ENCODE measurements around the gene STAB2. TPM values are rescaled to one million over a fixed set of nuclear protein-coding genes. Genes with fewer than 3 reads are reported as not detected.

The STAB2 gene
- total and polyA plus RNA-seq, 2 of the 4 experiments (the other 2 are of a cell fraction), result not detected

GRCh38 chr12:103634732-103635131 lies 47.7 kb downstream of the STAB2 start:
- Histone ChIP-seq H3K4ac (ENCODE audit: low read depth, low read length) (no peak overlapping the region), H3K4me2 (ENCODE audit: low read depth, low read length) (no peak overlapping the region), H3K27me3 (ENCODE audit: control insufficient read depth, insufficient read depth, low read length) (no peaks in the 10 kb centered on the region), H2AK9ac (replicated peaks; ENCODE audit: low read depth, low read length, poor library complexity) (no peak overlapping the region), H3K4me1 (ENCODE audit: control insufficient read depth, insufficient read depth, low read length) (no peaks in the 10 kb centered on the region), H2AFZ (replicated peaks; ENCODE audit: low read length, poor library complexity) (no peak overlapping the region), H2BK120ac (ENCODE audit: low read depth, low read length) (no peak overlapping the region), H4K5ac (ENCODE audit: low read depth, low read length) (no peak overlapping the region), H4K20me1 (ENCODE audit: insufficient read depth, low read length) (no peaks in the 10 kb centered on the region), H3K79me1 (ENCODE audit: low read depth in 1 of 2, low read length in 2 of 2) (no peaks in the 10 kb centered on the region), H3K9me1 (ENCODE audit: insufficient read depth, low read length) (no peaks in the 10 kb centered on the region), H2AK5ac (ENCODE audit: low read depth, low read length) (no peak overlapping the region), H3K9ac (ENCODE audit: low read depth, low read length) (no peak overlapping the region), H2BK5ac (ENCODE audit: low read depth, low read length, poor library complexity, severe bottlenecking) (no peak overlapping the region), H3K18ac (ENCODE audit: low read depth, low read length) (no peak overlapping the region), H4K8ac (ENCODE audit: low read depth in 2 of 2, low read length in 2 of 2) (no peak overlapping the region), H2BK20ac (ENCODE audit: low read depth, low read length) (no peak overlapping the region), H3K27ac (ENCODE audit: insufficient read depth, low read length) (no peak overlapping the region), H2BK15ac (ENCODE audit: low read depth, low read length) (no peak overlapping the region), H3K36me3 (ENCODE audit: control insufficient read depth, insufficient read depth, low read length) (no peaks in the 10 kb centered on the region), H3K23ac (ENCODE audit: low read depth, low read length) (no peak overlapping the region), H3K9me3 (ENCODE audit: control insufficient read depth, insufficient read depth, low read length) (no peaks in the 10 kb centered on the region; the same call in 1 of the 2 replicates), H3K4me3 (ENCODE audit: insufficient read depth, low read depth, low read length) (no peak overlapping the region), H3K14ac (replicated peaks; ENCODE audit: low read depth, low read length) (no peak overlapping the region), H4K91ac (ENCODE audit: insufficient read depth, low read depth, low read length) (no peak overlapping the region), H3K56ac (ENCODE audit: extremely low read depth, insufficient read depth, low read length) (no peak overlapping the region)
- intact Hi-C loops (cut with micrococcal nuclease) (loop anchor here (5.0 kb wide), 1 partner anchor 57 kb away; no protein-coding TSS in a partner anchor), in situ Hi-C loops (cut with MboI; ENCODE audit: low sequenced_read_pairs) (no loop called here), dilution Hi-C loops (cut with HindIII; ENCODE audit: low sequenced_read_pairs, unreplicated experiment) (no loop called here)
- no TSS peak for BruUV-seq (replicated peaks)
- TF ChIP-seq FOS (IDR thresholded peaks at IDR 0.05; ENCODE audit: low read depth, low read length) (no peak), RFX5 (IDR thresholded peaks at IDR 0.05; ENCODE audit: low read depth, low read length) (no peak), POLR2A (IDR thresholded peaks at IDR 0.05; ENCODE audit: low read depth, low read length) (no peak), CTCF (conservative IDR thresholded peaks at IDR 0.05; ENCODE audit: low read depth, low read length) (no peak)
- ChIA-PET POLR2A (ENCODE audit: unreplicated experiment) (no interaction called here), CTCF (no interaction called here)
- DNase-seq (no peak), ATAC-seq (ENCODE audit: low read depth) (no peak)
- no CpG with 5 or more reads among the region's 4 CpGs for WGBS, 2 experiments (ENCODE audit: extremely low coverage in 2 of 2, insufficient read length in 1 of 2)
